Type B pancreatic cell (in vitro differentiated cells): Measurements from ENCODE around the gene TSPO. TPM values are rescaled to one million over a fixed set of nuclear protein-coding genes. Genes with fewer than 3 reads are reported as not detected.

Experiments
- DNase-seq: peaks from one replicate; pipeline ENCODE4 v3.0.0; 2021; ENCODE audit warnings: mixed read lengths; ENCODE audit not compliant: unreplicated experiment; ENCODE audit errors: extremely low spot score
- H3K27ac Mint-ChIP-seq: 2 replicates; pipeline ENCODE4 v1.8.0; 2021; ENCODE audit warnings: mild to moderate bottlenecking, mixed read lengths
- H3K27me3 Mint-ChIP-seq: 2 replicates; pipeline ENCODE4 v1.8.0; 2021; ENCODE audit warnings: mixed read lengths
- H3K36me3 Mint-ChIP-seq: 2 replicates; pipeline ENCODE4 v1.8.0; 2021; ENCODE audit warnings: mixed read lengths
- H3K4me1 Mint-ChIP-seq: one replicate; pipeline ENCODE4 v1.8.0; 2021; ENCODE audit warnings: mixed read lengths; ENCODE audit not compliant: unreplicated experiment
- H3K4me3 Mint-ChIP-seq: 2 replicates; pipeline ENCODE4 v1.8.0; 2021; ENCODE audit warnings: mild to moderate bottlenecking, mixed read lengths
- H3K9me3 Mint-ChIP-seq: 2 replicates; pipeline ENCODE4 v1.8.0; 2021; ENCODE audit warnings: mixed read lengths
- CTCF ChIP-seq: fragments of 200-600 bp; sonication (generic); conservative IDR thresholded peaks from 2 replicates; pipeline ENCODE4 v1.5.0; 2021; ENCODE audit warnings: antibody characterized with exemption, mild to moderate bottlenecking
- total RNA-seq: library from RNA; stranded (reverse); gene quantifications from 2 replicates; pipeline ENCODE4 v1.2.1, GENCODE V29; 2021; ENCODE audit warnings: low replicate concordance

The TSPO gene
- total RNA-seq, 1 donor from 2014 or later = 16.9 TPM

GRCh38 chr22:43153899-43154298 is 2.5 kb downstream of the TSPO start:
- Mint-ChIP-seq H3K9me3 (no peaks in the 10 kb centered on the region), H3K27ac (no peak overlapping the region), H3K4me3 (no peak overlapping the region), H3K36me3 (no peaks in the 10 kb centered on the region), H3K4me1 (peaks cover 13% of the 10 kb centered on the region), H3K27me3 (peaks cover 3% of the 10 kb centered on the region)
- TF ChIP-seq CTCF = no peak
- DNase-seq = no peak

- no peak for TF ChIP-seq CTCF
- DNase-seq = no peak
- Mint-ChIP-seq H3K4me1 (peaks cover 13% of the 10 kb centered on the region), H3K27ac (no peak overlapping the region), H3K36me3 (no peaks in the 10 kb centered on the region), H3K27me3 (peaks cover 3% of the 10 kb centered on the region), H3K4me3 (no peak overlapping the region), H3K9me3 (no peaks in the 10 kb centered on the region)
These were observed 3.7 kb downstream of the TSPO start for GRCh38 chr22:43154887-43155536.

- H3K36me3 Mint-ChIP-seq = no peaks in the 10 kb centered on the region
- peaks cover 11% of the 10 kb centered on the region for H3K4me1 Mint-ChIP-seq
- no peak for DNase-seq
- TF ChIP-seq CTCF = no peak
- H3K27ac Mint-ChIP-seq = no peak overlapping the region
- H3K9me3 Mint-ChIP-seq = no peaks in the 10 kb centered on the region
- H3K27me3 Mint-ChIP-seq = peaks cover 3% of the 10 kb centered on the region
- H3K4me3 Mint-ChIP-seq = no peak overlapping the region
These were observed 4.4 kb downstream of the TSPO start for GRCh38 chr22:43155789-43156188.

GRCh38 chr22:43156413-43156812 is 5.1 kb downstream of the TSPO start:
- Mint-ChIP-seq H3K27me3 (no peaks in the 10 kb centered on the region), H3K4me1 (peaks cover 7% of the 10 kb centered on the region), H3K27ac (no peak overlapping the region), H3K9me3 (no peaks in the 10 kb centered on the region), H3K36me3 (no peaks in the 10 kb centered on the region), H3K4me3 (no peak overlapping the region)
- no peak for TF ChIP-seq CTCF
- DNase-seq = no peak

GRCh38 chr22:43157874-43158546 is 6.7 kb downstream of the TSPO start:
- no peak overlapping the region for H3K4me3 Mint-ChIP-seq
- no peak for TF ChIP-seq CTCF

More at GRCh38 chr22:43157874-43158546, 6.7 kb downstream of the TSPO start:
- H3K4me1 Mint-ChIP-seq = peaks cover 5% of the 10 kb centered on the region
- no peaks in the 10 kb centered on the region for H3K36me3 Mint-ChIP-seq
- H3K9me3 Mint-ChIP-seq = no peaks in the 10 kb centered on the region
- no peaks in the 10 kb centered on the region for H3K27me3 Mint-ChIP-seq
- DNase-seq = no peak
- H3K27ac Mint-ChIP-seq = no peak overlapping the region
